Mammary epithelial cell (primary cell): ENCODE measurements around the gene BAZ1B.

Experiments used
- CTCF ChIP-seq, 2 donors: IDR thresholded peaks in 1 of 2; conservative IDR thresholded peaks in 1 of 2; 2 replicates each; pipeline ENCODE4 v1.5.1; 2011 to 2012; ENCODE audit warnings: inconsistent platforms in 2 of 2, low read length in 2 of 2, mild to moderate bottlenecking in 2 of 2, control low read depth in 1 of 2, low read depth in 1 of 2; ENCODE audit not compliant: insufficient read depth in 1 of 2; ENCODE audit errors: extremely low read depth in 1 of 2
- EZH2 ChIP-seq: IDR thresholded peaks from 2 replicates; pipeline ENCODE4 v1.6.1; 2012; ENCODE audit warnings: low read length, inconsistent platforms, borderline replicate concordance

- TF ChIP-seq CTCF (conservative IDR thresholded peaks at IDR 0.05 in 1 of 2, IDR thresholded peaks at IDR 0.05 in 1 of 2; ENCODE audit: extremely low read depth in 1 of 2, insufficient read depth in 1 of 2, low read depth in 1 of 2, low read length in 2 of 2) = no peak
- no peak for TF ChIP-seq EZH2
Observed at GRCh38 chr7:73391396-73391795, 130.7 kb downstream of the BAZ1B start.
